Activated T-helper 17 cell treated with anti-CD3 and anti-CD28 coated beads, Interleukin-2, amount 50 U/mL, for 72 hours (primary cell): ENCODE results near the gene NPNT. TPM values are rescaled to one million over a fixed set of nuclear protein-coding genes. Genes with fewer than 3 reads are reported as not detected.

Experiments
- ATAC-seq: fragments of 150-1000 bp; cut with Tn5 transposase; replicated peaks from 2 replicates; pipeline ENCODE4 v1.10.0; 2021; ENCODE audit warnings: mild to moderate bottlenecking, moderate library complexity
- H3K27ac Mint-ChIP-seq: one replicate; pipeline ENCODE4 v1.8.0; 2022; ENCODE audit warnings: mixed read lengths
- H3K27me3 Mint-ChIP-seq: one replicate; pipeline ENCODE4 v1.8.0; 2022; ENCODE audit warnings: mixed read lengths
- H3K36me3 Mint-ChIP-seq: one replicate; pipeline ENCODE4 v1.8.0; 2022; ENCODE audit warnings: low read depth, mild to moderate bottlenecking, mixed read lengths
- H3K4me1 Mint-ChIP-seq: one replicate; pipeline ENCODE4 v1.8.0; 2022; ENCODE audit warnings: mixed read lengths
- H3K4me3 Mint-ChIP-seq: one replicate; pipeline ENCODE4 v1.8.0; 2022; ENCODE audit warnings: mild to moderate bottlenecking, mixed read lengths
- H3K9me3 Mint-ChIP-seq: one replicate; pipeline ENCODE4 v1.8.0; 2022; ENCODE audit warnings: mixed read lengths
- total RNA-seq, 2 donors: library from RNA; stranded (reverse); gene quantifications; one replicate each; pipeline ENCODE4 v1.2.3, GENCODE V29; 2022

Gene NPNT
- total RNA-seq, 2 donors from 2014 or later: not detected

- Mint-ChIP-seq H3K27me3 (peaks cover 50% of the 10 kb centered on the region), H3K36me3 (no peaks in the 10 kb centered on the region), H3K4me3 (no peak overlapping the region), H3K4me1 (no peaks in the 10 kb centered on the region), H3K9me3 (no peaks in the 10 kb centered on the region), H3K27ac (no peak overlapping the region)
- ATAC-seq: no peak
Observed at GRCh38 chr4:105896461-105896942, 1.2 kb downstream of the NPNT start.

- H3K36me3 Mint-ChIP-seq: no peaks in the 10 kb centered on the region
- H3K4me1 Mint-ChIP-seq: no peaks in the 10 kb centered on the region
- H3K27me3 Mint-ChIP-seq: peaks cover 47% of the 10 kb centered on the region
- H3K27ac Mint-ChIP-seq: no peak overlapping the region
- no peak overlapping the region for H3K4me3 Mint-ChIP-seq
- H3K9me3 Mint-ChIP-seq: no peaks in the 10 kb centered on the region
- no peak for ATAC-seq
Observed at GRCh38 chr4:105896984-105897775, 1.9 kb downstream of the NPNT start.

- Mint-ChIP-seq H3K36me3 (no peaks in the 10 kb centered on the region), H3K9me3 (no peaks in the 10 kb centered on the region), H3K4me3 (no peak overlapping the region), H3K4me1 (no peaks in the 10 kb centered on the region), H3K27me3 (peaks cover 35% of the 10 kb centered on the region), H3K27ac (no peak overlapping the region)
- ATAC-seq: no peak
Observed at GRCh38 chr4:105900541-105900940, 5.3 kb downstream of the NPNT start.

GRCh38 chr4:105902550-105903262 is 7.4 kb downstream of the NPNT start:
- no peak for ATAC-seq
- Mint-ChIP-seq H3K36me3 (no peaks in the 10 kb centered on the region), H3K27me3 (peaks cover 28% of the 10 kb centered on the region), H3K9me3 (no peaks in the 10 kb centered on the region), H3K27ac (no peak overlapping the region), H3K4me1 (no peaks in the 10 kb centered on the region), H3K4me3 (no peak overlapping the region)

GRCh38 chr4:105909787-105910281 is 14.6 kb downstream of the NPNT start:
- Mint-ChIP-seq H3K9me3 (no peaks in the 10 kb centered on the region), H3K4me3 (no peak overlapping the region), H3K27ac (no peak overlapping the region), H3K36me3 (no peaks in the 10 kb centered on the region), H3K4me1 (no peaks in the 10 kb centered on the region), H3K27me3 (peaks cover 4% of the 10 kb centered on the region)
- no peak for ATAC-seq

GRCh38 chr4:105911426-105911825 is 16.2 kb downstream of the NPNT start:
- H3K27me3 Mint-ChIP-seq: peaks cover 4% of the 10 kb centered on the region
- H3K4me1 Mint-ChIP-seq: no peaks in the 10 kb centered on the region
- H3K27ac Mint-ChIP-seq: no peak overlapping the region
- H3K9me3 Mint-ChIP-seq: no peaks in the 10 kb centered on the region
- no peak for ATAC-seq
- H3K4me3 Mint-ChIP-seq: no peak overlapping the region
- H3K36me3 Mint-ChIP-seq: no peaks in the 10 kb centered on the region

- no peak for ATAC-seq
- H3K4me1 Mint-ChIP-seq: no peaks in the 10 kb centered on the region
- H3K27ac Mint-ChIP-seq: no peak overlapping the region
- H3K36me3 Mint-ChIP-seq: no peaks in the 10 kb centered on the region
- peaks cover 4% of the 10 kb centered on the region for H3K27me3 Mint-ChIP-seq
- H3K9me3 Mint-ChIP-seq: no peaks in the 10 kb centered on the region
- no peak overlapping the region for H3K4me3 Mint-ChIP-seq
Observed at GRCh38 chr4:105912633-105913032, 17.4 kb downstream of the NPNT start.

- Mint-ChIP-seq H3K9me3 (no peaks in the 10 kb centered on the region), H3K27me3 (peaks cover 4% of the 10 kb centered on the region), H3K4me3 (no peak overlapping the region), H3K36me3 (no peaks in the 10 kb centered on the region), H3K27ac (no peak overlapping the region), H3K4me1 (no peaks in the 10 kb centered on the region)
- ATAC-seq: no peak
Observed at GRCh38 chr4:105917171-105917685, 22.0 kb downstream of the NPNT start.

- H3K4me3 Mint-ChIP-seq: no peak overlapping the region
Observed at GRCh38 chr4:105921301-105921700, 26.0 kb downstream of the NPNT start.

GRCh38 chr4:105923497-105924238 is 28.4 kb downstream of the NPNT start:
- no peak for ATAC-seq
- no peak overlapping the region for H3K4me3 Mint-ChIP-seq
- peaks cover 3% of the 10 kb centered on the region for H3K9me3 Mint-ChIP-seq
- no peaks in the 10 kb centered on the region for H3K4me1 Mint-ChIP-seq
- H3K27me3 Mint-ChIP-seq: peaks cover 5% of the 10 kb centered on the region
- no peaks in the 10 kb centered on the region for H3K36me3 Mint-ChIP-seq
- H3K27ac Mint-ChIP-seq: no peak overlapping the region

More at GRCh38 chr4:105921301-105921700, 26.0 kb downstream of the NPNT start:
- no peak for ATAC-seq
- Mint-ChIP-seq H3K27me3 (peaks cover 5% of the 10 kb centered on the region), H3K4me1 (no peaks in the 10 kb centered on the region), H3K36me3 (no peaks in the 10 kb centered on the region), H3K9me3 (peaks cover 3% of the 10 kb centered on the region), H3K27ac (no peak overlapping the region)

- ATAC-seq: no peak
- no peaks in the 10 kb centered on the region for H3K36me3 Mint-ChIP-seq
- peaks cover 5% of the 10 kb centered on the region for H3K27me3 Mint-ChIP-seq
- no peaks in the 10 kb centered on the region for H3K4me1 Mint-ChIP-seq
- H3K27ac Mint-ChIP-seq: no peak overlapping the region
- no peak overlapping the region for H3K4me3 Mint-ChIP-seq
- peaks cover 3% of the 10 kb centered on the region for H3K9me3 Mint-ChIP-seq
Observed at GRCh38 chr4:105924341-105924740, 29.1 kb downstream of the NPNT start.

GRCh38 chr4:105930698-105931097 is 35.4 kb downstream of the NPNT start:
- Mint-ChIP-seq H3K36me3 (no peaks in the 10 kb centered on the region), H3K4me1 (no peaks in the 10 kb centered on the region), H3K27me3 (peaks cover 4% of the 10 kb centered on the region), H3K4me3 (no peak overlapping the region), H3K27ac (no peak overlapping the region), H3K9me3 (peaks cover 3% of the 10 kb centered on the region)
- no peak for ATAC-seq

- Mint-ChIP-seq H3K4me3 (no peak overlapping the region), H3K36me3 (no peaks in the 10 kb centered on the region), H3K9me3 (no peaks in the 10 kb centered on the region), H3K27me3 (peaks cover 1% of the 10 kb centered on the region), H3K4me1 (no peaks in the 10 kb centered on the region), H3K27ac (no peak overlapping the region)
- no peak for ATAC-seq
Observed at GRCh38 chr4:105933083-105933482, 37.8 kb downstream of the NPNT start.

GRCh38 chr4:105934386-105934785 is 39.1 kb downstream of the NPNT start:
- no peak for ATAC-seq

More at GRCh38 chr4:105934386-105934785, 39.1 kb downstream of the NPNT start:
- H3K36me3 Mint-ChIP-seq: no peaks in the 10 kb centered on the region
- no peaks in the 10 kb centered on the region for H3K9me3 Mint-ChIP-seq
- H3K27me3 Mint-ChIP-seq: peaks cover 6% of the 10 kb centered on the region
- H3K27ac Mint-ChIP-seq: no peak overlapping the region
- H3K4me1 Mint-ChIP-seq: no peaks in the 10 kb centered on the region
- H3K4me3 Mint-ChIP-seq: no peak overlapping the region
